ENCODE data around the gene L3MBTL1. TPM values are rescaled to one million over a fixed set of nuclear protein-coding genes. Genes with fewer than 3 reads are reported as not detected.

L3MBTL1 gene
- total RNA-seq, 1 experiment from 2014 or later, result 8.4 TPM

DNA sequence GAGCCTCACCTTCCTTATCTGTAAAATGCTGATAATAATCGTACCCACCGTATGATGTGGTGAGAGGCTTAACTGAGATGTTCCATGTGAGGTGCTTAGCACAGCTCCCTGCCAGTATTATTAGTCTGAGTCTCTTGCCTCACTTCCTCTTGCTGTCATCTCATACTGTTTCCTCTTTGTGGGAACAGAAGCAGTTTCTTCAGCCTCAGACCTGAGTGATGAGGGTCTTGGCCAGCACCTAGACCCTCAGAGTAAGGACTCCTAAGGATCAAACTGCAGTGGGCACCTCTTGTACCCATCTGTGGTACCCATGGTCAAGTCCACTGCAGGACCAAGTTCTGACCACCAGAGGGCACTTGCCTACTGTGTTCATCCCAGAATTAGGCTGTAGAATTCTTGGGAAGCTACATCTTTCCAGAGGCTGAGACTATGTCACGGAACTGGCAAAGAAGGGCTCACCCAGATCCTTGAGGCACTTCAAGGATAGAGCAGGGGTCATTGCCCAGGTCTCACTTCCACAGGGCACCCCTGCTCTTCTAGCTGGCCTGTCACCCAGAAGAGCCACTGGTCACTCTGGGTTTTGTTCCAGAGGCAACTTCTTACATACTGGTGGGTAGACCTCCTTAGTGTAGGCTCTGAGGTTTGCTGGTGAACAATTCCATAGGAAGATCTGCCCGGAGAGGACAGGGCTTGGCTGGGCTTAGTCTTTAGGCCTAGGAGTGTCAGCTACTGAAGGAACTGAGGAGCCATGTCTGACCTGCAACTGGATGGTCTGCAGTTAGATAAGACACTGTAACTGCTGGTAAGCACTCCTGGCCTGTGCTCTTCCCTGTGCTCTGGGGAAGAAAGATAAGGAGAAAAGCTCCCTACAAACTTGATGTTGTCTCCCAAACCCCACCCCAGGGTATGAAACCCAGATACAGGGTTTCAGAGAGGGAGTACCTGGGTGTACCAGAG lies 30.7 kb downstream of the L3MBTL1 start:
- peaks cover 5% of the 10 kb centered on the region; the same call in 1 of the 2 replicates for H3K4me1 ChIP-seq
- no peaks in the 10 kb centered on the region for H3K4me1 Mint-ChIP-seq (ENCODE audit: low read depth, unreplicated experiment)
- TF ChIP-seq, protein P1, sequence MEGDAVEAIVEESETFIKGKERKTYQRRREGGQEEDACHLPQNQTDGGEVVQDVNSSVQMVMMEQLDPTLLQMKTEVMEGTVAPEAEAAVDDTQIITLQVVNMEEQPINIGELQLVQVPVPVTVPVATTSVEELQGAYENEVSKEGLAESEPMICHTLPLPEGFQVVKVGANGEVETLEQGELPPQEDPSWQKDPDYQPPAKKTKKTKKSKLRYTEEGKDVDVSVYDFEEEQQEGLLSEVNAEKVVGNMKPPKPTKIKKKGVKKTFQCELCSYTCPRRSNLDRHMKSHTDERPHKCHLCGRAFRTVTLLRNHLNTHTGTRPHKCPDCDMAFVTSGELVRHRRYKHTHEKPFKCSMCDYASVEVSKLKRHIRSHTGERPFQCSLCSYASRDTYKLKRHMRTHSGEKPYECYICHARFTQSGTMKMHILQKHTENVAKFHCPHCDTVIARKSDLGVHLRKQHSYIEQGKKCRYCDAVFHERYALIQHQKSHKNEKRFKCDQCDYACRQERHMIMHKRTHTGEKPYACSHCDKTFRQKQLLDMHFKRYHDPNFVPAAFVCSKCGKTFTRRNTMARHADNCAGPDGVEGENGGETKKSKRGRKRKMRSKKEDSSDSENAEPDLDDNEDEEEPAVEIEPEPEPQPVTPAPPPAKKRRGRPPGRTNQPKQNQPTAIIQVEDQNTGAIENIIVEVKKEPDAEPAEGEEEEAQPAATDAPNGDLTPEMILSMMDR (IDR thresholded peaks at IDR 0.05; ENCODE audit: insufficient read depth in 1 of 2, low read depth in 1 of 2, low read length in 1 of 2, severe bottlenecking in 1 of 2, unreplicated experiment in 1 of 2), result peak; percentile 99
- CTCF ChIA-PET, result interaction anchor here (0.6 to 3.6 kb wide), 37 partner anchors 8 to 543 kb away, joined by 3 to 81 read pairs (median 5); partner anchors contain the start of genes IFT52, MYBL2 and SGK2
- no peak overlapping the region for H3K27ac Mint-ChIP-seq (ENCODE audit: unreplicated experiment)
- H3K4me3 ChIP-seq (ENCODE audit: low read depth, low read length), result no peak overlapping the region
- intact Hi-C loops (cut with micrococcal nuclease; ENCODE audit: unreplicated experiment), result loop anchor here (1.0 to 2.0 kb wide), 6 partner anchors 21 to 542 kb away; partner anchors contain the start of genes IFT52 and SGK2
- H3K27me3 ChIP-seq (replicated peaks; ENCODE audit: control insufficient read depth, insufficient read depth, low read length), result no peaks in the 10 kb centered on the region
- no peaks in the 10 kb centered on the region for H3K36me3 Mint-ChIP-seq (ENCODE audit: insufficient read depth, unreplicated experiment)
- POLR2A ChIA-PET, result interaction anchor here (0.5 to 1.0 kb wide), 2 partner anchors 81 to 92 kb away, joined by 3 read pairs; no protein-coding TSS in a partner anchor
- DNase-seq, result peak; percentile 83 to 88
- H3K4me3 Mint-ChIP-seq (ENCODE audit: unreplicated experiment), result no peak overlapping the region
- BruUV-seq (replicated peaks), result no TSS peak
- no peaks in the 10 kb centered on the region for H3K9me3 ChIP-seq
- H3K36me3 ChIP-seq (ENCODE audit: control insufficient read depth, insufficient read depth, low read length), result no peaks in the 10 kb centered on the region
- H3K9me3 Mint-ChIP-seq (ENCODE audit: unreplicated experiment), result no peaks in the 10 kb centered on the region
- no peaks in the 10 kb centered on the region for H3K27me3 Mint-ChIP-seq (ENCODE audit: insufficient read depth, unreplicated experiment)

DNA sequence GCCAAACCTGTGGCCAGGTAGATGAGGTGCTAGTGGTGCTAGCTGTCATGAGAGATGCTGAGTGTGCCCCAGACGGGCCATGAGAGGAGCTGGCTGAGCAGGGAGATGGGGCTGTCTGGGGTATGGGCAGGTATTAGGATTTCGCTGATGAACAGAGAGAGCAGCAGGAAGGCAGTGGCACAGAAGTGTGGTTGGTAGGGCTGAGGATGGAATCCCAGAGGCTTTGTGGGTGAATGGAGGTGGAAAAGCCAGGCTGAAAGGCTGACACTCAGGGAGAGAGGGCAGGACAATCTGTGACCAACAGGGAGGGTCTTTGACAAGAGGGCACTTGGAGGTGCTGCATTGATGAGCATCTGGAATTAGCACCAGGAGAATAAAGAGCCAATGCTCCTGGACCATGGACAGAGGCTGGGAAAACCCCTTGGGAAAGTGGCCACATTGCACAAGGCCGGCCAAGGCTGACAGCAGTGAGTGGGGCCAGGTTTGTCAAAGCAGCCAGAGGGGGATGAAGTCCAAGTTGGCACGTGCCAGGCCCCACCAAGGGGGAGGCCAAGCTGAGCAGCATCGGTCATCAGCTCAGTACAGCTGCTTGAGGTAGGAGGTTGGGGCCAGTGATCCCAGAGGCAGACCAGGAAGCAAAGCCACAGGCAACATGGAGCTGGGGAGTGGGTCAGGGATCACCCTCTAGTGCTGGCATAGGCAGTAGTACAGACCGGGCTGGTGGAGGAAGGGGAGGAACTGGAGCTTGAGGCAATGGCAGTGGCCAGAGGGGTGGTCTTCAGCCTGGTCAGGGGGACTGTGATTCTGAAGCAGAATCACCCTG lies 31.6 kb downstream of the L3MBTL1 start:
- ChIA-PET CTCF (interaction anchor here (0.6 to 3.6 kb wide), 17 partner anchors 12 to 542 kb away, joined by 3 to 81 read pairs (median 5); partner anchors contain the start of genes IFT52, MYBL2 and SGK2), POLR2A (no interaction called here)
- Histone ChIP-seq H3K4me3 (ENCODE audit: low read depth, low read length) (no peak overlapping the region), H3K27me3 (replicated peaks; ENCODE audit: control insufficient read depth, insufficient read depth, low read length) (no peaks in the 10 kb centered on the region), H3K4me1 (peaks cover 5% of the 10 kb centered on the region; the same call in 1 of the 2 replicates), H3K36me3 (ENCODE audit: control insufficient read depth, insufficient read depth, low read length) (no peaks in the 10 kb centered on the region), H3K9me3 (no peaks in the 10 kb centered on the region)
- Mint-ChIP-seq H3K9me3 (ENCODE audit: unreplicated experiment) (no peaks in the 10 kb centered on the region), H3K4me3 (ENCODE audit: unreplicated experiment) (no peak overlapping the region), H3K4me1 (ENCODE audit: low read depth, unreplicated experiment) (no peaks in the 10 kb centered on the region), H3K27me3 (ENCODE audit: insufficient read depth, unreplicated experiment) (no peaks in the 10 kb centered on the region), H3K27ac (ENCODE audit: unreplicated experiment) (no peak overlapping the region), H3K36me3 (ENCODE audit: insufficient read depth, unreplicated experiment) (no peaks in the 10 kb centered on the region)
- intact Hi-C loops (cut with micrococcal nuclease; ENCODE audit: unreplicated experiment), result loop anchor here (1.0 to 2.0 kb wide), 6 partner anchors 20 to 541 kb away; partner anchors contain the start of genes IFT52 and SGK2
- no TSS peak for BruUV-seq (replicated peaks)
- TF ChIP-seq, protein P1 (IDR thresholded peaks at IDR 0.05; ENCODE audit: insufficient read depth in 1 of 2, low read depth in 1 of 2, low read length in 1 of 2, severe bottlenecking in 1 of 2, unreplicated experiment in 1 of 2), result no peak
- peak in 1 of 2 experiments; percentile 42 for DNase-seq

Measured in Caco-2 (cell line).